Measurements from ENCODE around the gene TMEM8B.

Gene TMEM8B

DNA sequence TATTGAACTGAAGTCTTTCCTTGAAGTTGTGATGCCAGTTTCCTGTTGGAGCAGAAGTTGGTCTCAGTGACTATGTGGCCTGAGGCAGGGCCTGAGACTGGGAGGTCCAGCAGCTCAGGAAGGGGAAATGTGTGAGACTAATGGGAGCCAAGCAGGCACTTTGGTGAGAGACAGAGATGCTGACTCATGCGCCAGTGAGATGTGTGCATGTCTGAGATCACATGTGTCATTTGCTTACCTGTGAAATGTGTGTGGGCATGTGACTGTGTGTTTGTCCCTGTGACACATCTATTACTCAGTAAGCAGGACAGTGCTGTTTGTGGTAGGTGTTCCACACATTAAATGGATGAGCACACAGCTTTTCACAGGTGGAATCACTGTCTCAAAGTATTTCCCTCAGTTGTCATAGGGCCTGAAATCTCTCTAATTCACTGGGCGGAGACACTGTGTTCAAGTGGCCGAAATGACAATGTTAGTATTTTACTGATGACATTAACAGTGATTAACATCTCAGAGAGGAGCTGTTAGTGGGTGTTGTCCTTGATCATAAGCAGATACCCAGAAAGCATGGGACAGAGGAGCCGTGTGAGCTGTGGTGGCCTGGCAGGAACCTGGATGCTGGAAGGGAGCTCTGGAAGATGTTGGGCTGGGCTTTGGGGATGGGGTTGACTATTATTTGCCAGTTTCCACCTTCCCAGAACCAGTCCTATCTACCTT, 30.2 kb upstream of the TMEM8B start:
- peak; percentile 42 for DNase-seq (ENCODE audit: low read depth)
- H3K4me3 ChIP-seq (ENCODE audit: low read length), result no peak overlapping the region
- TF ChIP-seq, protein P1, sequence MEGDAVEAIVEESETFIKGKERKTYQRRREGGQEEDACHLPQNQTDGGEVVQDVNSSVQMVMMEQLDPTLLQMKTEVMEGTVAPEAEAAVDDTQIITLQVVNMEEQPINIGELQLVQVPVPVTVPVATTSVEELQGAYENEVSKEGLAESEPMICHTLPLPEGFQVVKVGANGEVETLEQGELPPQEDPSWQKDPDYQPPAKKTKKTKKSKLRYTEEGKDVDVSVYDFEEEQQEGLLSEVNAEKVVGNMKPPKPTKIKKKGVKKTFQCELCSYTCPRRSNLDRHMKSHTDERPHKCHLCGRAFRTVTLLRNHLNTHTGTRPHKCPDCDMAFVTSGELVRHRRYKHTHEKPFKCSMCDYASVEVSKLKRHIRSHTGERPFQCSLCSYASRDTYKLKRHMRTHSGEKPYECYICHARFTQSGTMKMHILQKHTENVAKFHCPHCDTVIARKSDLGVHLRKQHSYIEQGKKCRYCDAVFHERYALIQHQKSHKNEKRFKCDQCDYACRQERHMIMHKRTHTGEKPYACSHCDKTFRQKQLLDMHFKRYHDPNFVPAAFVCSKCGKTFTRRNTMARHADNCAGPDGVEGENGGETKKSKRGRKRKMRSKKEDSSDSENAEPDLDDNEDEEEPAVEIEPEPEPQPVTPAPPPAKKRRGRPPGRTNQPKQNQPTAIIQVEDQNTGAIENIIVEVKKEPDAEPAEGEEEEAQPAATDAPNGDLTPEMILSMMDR (conservative IDR thresholded peaks at IDR 0.05; ENCODE audit: low read length), result no peak

DNA sequence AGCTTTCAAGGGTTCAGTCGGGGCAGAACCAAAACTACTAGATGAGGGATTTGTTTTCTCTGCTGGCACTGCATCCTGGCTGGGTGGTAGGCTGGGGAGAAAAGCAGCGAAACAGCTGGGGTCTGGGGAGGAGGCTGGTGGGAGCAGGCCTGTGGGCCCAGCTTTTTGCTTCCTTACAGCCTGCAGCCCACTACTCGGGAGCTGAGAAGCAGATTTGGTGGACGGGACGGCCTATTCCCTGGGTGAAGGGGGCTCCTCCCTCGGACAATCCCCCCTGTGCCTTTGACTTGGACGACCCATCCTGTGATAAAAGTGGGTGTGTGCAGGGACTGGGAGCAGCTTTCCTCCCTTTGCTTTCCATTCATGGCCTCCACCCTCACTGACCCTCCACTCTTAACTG, 28.5 kb upstream of the TMEM8B start:
- H3K4me3 ChIP-seq (ENCODE audit: low read length), result no peak overlapping the region
- TF ChIP-seq, protein P1 (conservative IDR thresholded peaks at IDR 0.05; ENCODE audit: low read length), result no peak
- DNase-seq (ENCODE audit: low read depth), result no peak

DNA sequence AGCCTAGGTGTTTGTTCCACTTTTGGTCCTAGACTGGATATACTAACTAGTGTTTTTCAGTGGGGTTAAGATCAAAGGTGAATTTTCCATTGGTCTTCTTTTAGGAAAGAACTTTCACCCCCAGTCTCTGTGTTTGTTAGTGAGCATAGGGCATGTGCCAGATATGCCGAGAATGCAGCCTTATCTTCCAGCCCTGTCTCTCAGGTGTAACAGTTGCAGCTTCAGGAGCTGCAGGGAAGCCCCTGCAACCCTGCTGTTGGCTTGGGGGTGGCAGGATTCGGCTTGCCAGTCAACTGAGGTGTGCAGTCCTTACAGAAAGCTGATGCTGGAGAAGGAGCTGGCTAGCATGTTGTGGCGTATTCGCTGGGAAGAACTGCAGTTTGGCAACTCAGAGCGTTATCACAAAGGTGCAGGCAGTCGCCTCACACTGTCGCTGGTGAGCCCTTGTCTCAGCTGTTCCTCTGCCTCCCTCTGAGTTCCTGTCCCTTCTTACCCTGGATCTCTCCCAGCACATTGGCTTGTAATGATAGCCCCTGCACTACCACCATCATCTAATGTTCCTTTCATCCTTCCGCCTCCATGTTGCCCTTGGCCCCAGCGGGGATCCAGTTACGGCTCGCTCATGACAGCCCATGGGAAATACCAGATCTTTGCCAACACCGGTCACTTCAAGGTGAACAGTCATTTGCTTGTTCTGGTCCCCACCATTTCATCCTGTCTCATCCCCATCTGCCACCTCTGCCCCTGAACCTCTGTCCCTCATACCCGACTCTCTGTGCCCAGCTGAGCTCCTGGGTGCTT, 27.5 kb upstream of the TMEM8B start:
- TF ChIP-seq, protein P1 (conservative IDR thresholded peaks at IDR 0.05; ENCODE audit: low read length), result no peak
- H3K4me3 ChIP-seq (ENCODE audit: low read length), result no peak overlapping the region
- DNase-seq (ENCODE audit: low read depth), result no peak

GRCh38 chr9:35806101-35806500, 22.9 kb upstream of the TMEM8B start:
- DNase-seq (ENCODE audit: low read depth), result no peak
- TF ChIP-seq, protein P1 (conservative IDR thresholded peaks at IDR 0.05; ENCODE audit: low read length), result no peak
- H3K4me3 ChIP-seq (ENCODE audit: low read length), result no peak overlapping the region

- TF ChIP-seq, protein P1 (conservative IDR thresholded peaks at IDR 0.05; ENCODE audit: low read length), result no peak
- no peak overlapping the region for H3K4me3 ChIP-seq (ENCODE audit: low read length)
Measured at GRCh38 chr9:35808433-35808832, 20.6 kb upstream of the TMEM8B start.

GRCh38 chr9:35810122-35810521, 18.9 kb upstream of the TMEM8B start:
- no peak overlapping the region for H3K4me3 ChIP-seq (ENCODE audit: low read length)
- no peak for DNase-seq (ENCODE audit: low read depth)
- TF ChIP-seq, protein P1 (conservative IDR thresholded peaks at IDR 0.05; ENCODE audit: low read length), result no peak

More at GRCh38 chr9:35808433-35808832, 20.6 kb upstream of the TMEM8B start:
- DNase-seq (ENCODE audit: low read depth), result no peak

All from AG10803 (cell line).